ENCODE measurements around the gene ZAP70.

Gene ZAP70

DNA sequence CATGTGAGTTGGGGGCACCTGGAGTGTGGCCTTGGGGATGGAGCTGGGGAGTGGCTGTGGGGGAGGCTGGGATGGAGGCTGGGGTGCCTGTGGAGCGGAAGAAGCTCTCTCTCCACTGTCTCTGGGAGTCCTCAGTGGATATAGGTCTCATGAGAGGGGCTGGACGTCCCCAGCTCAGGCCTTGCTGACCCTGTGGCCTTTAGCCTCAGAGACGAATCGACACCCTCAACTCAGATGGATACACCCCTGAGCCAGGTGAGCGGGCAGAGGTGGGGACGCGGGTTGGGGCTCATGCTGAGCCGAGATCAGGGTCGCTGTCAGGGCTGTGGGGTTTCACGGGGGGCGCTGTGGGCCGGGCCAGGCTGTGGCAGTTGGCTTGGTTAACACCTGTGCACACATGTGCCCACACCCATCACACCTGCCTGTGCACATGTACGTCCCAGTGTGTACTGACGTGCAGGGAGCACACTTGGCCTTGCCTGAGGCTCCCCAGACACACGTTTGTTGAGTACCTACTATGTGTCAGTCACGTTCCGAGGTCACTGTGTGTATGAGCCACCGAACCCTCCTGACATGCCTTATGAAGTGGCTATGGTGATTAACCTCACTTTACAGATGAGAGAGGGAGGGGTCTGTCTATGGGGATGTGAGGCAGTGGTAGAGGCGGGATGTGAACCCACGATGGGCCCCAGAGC, 20.1 kb downstream of the ZAP70 start:
- DNase-seq (ENCODE audit: low read depth in 2 of 2): no peak

DNA sequence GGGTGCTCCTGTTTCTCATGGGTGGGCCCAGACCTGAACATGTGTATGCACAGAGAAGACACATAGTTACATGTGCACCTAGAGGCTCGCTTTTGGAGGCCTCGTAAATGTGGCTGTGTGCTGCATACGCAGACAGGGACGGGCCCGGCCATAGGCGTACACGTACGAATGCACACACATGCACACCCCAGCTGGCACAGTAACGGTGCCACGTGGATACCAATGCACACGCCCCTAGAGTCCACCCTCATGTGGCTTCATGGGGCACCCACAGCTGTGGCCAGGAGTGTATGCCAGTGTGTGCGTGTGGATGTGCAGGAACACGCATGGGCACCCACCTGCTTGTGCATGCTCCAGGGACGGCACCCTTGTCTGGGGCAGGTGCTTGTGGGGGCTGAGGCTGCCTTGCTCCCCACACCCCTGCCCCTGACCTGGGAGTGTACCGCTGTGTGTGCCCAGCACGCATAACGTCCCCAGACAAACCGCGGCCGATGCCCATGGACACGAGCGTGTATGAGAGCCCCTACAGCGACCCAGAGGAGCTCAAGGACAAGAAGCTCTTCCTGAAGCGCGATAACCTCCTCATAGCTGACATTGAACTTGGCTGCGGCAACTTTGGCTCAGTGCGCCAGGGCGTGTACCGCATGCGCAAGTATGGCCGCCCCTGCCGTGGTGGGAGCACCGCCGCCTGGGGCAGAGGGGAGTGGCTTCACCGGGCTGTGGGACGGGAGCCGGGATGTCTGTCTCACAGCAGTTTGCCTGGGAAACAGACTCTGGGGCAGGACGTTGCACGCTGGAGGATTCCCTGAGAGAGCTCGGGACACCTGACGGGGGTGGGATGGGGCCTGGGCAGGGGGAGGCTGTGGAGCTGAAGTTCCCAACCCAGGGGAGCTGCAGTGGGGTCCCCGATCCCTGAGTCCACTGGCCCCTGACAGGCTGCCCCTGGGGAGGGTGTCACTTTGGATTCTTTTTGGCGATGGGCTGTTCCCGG, 21.0 kb downstream of the ZAP70 start:
- DNase-seq (ENCODE audit: low read depth in 2 of 2): no peak

DNA sequence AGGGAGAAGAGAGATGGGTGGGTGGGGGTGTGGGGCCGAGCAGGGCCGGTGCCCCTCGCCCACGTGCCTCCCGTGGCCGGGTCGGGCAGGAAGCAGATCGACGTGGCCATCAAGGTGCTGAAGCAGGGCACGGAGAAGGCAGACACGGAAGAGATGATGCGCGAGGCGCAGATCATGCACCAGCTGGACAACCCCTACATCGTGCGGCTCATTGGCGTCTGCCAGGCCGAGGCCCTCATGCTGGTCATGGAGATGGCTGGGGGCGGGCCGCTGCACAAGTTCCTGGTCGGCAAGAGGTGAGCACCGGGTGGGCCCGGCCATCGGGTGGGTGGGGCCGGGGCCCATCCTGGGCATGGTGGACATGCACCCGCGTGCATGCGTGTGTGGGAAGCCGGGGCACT, 21.8 kb downstream of the ZAP70 start:
- no peak for DNase-seq (ENCODE audit: low read depth in 2 of 2)

DNA sequence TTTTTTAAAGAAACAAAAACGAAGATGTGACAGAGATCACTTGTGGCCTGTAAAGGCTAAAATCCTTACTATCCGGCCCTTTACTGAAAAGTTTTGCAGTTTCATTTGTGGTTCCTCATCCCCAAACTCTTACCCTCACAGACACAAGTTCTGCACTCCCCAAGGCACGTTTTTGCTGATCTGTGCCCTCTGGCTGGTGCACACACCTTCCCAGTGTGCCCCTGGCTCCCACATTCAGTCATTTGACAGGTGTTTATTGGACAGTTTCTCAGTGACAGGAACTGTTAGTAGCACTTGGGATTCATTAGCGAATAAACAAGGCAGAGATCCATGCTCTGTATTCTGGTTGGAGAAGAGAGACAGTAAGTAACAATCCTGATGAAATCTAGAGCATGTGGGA, 22.8 kb downstream of the ZAP70 start:
- no peak for DNase-seq (ENCODE audit: low read depth in 2 of 2)

DNA sequence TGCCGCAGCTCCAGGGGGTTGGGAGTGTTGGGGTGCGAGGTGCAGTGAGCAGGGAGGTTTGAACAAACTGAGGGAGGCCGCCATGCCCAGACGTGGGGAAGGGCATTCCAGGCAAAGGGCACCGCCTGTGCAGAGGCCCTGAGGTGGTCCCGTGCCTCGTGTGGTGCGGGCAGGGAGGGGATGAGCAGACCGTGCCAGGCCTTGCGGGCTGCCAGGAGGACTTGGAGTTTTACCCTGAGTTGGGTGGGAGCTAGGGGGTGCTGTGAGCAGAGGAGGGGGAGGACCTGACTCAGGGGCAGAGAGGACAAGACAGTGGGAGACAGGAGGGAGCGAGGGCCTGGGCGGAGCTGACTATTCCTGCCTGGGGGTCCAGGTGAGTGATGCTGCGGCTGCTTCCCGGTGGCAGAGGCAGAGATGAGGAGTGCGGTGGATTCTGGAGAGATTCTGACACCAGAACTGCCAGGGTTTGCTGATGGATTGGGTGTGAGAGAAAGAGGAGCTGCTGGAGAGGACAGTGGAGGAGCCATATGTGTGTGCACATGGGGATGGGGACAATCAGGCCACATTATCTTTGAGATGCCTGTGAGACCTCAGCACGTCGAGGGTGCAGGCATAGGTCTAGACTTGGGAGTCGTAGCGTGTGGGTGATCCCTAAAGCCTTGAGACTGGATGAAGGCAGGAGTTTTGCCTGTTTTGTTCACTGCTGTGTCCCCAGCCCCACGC, 23.4 kb downstream of the ZAP70 start:
- DNase-seq (ENCODE audit: low read depth in 2 of 2): no peak

DNA sequence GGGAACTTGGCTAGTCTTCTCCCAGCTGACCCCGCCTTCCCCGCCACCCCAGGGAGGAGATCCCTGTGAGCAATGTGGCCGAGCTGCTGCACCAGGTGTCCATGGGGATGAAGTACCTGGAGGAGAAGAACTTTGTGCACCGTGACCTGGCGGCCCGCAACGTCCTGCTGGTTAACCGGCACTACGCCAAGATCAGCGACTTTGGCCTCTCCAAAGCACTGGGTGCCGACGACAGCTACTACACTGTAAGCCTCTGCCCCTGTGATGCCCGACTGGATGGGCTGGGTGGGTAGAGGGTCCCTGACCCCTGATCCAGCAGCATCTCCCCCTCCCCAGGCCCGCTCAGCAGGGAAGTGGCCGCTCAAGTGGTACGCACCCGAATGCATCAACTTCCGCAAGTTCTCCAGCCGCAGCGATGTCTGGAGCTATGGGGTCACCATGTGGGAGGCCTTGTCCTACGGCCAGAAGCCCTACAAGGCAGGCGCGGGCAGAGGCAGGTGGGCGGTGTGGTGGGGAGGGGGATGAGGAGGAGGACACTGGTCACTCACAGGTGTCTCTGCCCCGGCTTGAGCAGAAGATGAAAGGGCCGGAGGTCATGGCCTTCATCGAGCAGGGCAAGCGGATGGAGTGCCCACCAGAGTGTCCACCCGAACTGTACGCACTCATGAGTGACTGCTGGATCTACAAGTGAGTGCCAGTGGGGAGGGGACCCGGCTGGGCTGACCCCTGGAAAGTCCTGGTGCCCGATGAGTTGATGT, 24.2 kb downstream of the ZAP70 start:
- no peak for DNase-seq (ENCODE audit: low read depth in 2 of 2)

DNA sequence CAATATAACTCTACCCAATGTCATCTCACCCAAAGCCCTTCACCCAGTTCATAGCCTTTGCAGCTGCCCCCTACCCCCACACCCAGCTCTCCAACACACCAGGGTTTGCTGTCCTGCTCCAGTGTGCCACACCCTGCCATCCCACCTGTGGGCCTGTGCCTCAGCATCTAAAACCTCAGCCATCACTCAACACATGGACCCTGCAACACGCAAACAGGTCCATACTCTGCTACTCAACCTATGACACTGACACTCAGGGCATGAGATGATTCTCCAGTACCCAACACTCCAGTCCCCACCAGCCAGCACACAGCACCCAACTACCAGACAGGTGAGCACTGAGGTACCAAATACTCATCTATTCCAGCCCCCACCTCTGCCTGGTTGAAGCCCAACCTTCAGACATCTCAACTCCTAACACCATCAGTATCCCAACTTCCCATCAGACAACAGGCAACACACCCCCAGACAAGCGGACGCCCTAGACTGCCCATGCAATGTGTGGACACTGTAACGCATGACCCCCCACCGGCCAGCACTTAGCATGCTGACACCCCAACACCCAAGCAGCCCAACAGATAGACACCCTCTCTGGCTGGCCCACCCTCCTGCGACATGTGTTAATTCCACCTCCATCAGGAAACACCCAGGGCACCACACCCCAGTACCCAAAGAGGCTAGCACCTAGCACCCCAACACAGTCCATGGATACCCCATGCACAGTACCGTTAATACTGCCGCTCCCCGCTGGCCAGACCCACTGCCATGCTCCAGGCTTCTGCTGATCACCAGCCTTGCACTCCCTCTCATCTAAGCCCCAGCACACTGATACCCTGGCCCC, 25.0 kb downstream of the ZAP70 start:
- no peak for DNase-seq (ENCODE audit: low read depth in 2 of 2)

DNA sequence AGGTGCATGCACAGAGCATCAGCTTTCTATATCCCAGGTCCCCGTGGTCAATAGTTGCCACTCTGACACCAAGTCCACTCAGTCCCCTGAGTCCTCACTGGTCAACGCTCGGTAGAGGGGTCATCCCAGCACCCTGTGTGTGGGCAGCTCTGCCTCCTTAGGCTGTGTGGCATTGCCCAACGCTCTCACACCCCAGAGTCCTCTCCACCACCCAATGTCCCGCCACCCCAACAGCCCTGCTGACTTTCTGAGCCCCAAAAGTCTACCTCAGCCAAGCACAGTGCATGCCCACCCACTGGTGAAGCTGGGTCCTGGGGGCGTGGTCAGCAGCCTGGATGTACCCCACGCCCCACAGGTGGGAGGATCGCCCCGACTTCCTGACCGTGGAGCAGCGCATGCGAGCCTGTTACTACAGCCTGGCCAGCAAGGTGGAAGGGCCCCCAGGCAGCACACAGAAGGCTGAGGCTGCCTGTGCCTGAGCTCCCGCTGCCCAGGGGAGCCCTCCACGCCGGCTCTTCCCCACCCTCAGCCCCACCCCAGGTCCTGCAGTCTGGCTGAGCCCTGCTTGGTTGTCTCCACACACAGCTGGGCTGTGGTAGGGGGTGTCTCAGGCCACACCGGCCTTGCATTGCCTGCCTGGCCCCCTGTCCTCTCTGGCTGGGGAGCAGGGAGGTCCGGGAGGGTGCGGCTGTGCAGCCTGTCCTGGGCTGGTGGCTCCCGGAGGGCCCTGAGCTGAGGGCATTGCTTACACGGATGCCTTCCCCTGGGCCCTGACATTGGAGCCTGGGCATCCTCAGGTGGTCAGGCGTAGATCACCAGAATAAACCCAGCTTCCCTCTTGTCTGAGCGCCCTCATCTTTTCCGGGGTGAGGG, 25.9 kb downstream of the ZAP70 start:
- no peak for DNase-seq (ENCODE audit: low read depth in 2 of 2)

DNA sequence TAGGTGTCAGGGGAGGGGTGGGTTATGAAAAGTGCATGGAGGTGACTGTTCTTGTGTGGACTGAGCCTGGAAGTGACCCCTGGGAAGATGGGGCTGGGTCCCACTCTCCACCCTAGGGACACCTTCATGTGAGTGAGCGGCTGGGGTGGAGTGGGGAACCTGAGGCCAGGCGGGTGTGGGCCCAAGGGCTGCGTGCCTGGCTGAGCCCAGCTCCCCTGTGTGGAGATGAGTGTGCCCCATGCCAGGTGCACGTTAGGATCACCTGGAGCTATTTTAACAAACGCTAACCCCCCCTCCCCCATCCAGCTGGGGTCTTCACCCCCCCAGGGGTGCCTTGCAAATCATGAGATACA, 26.5 kb downstream of the ZAP70 start:
- DNase-seq (ENCODE audit: low read depth in 2 of 2): no peak

DNA sequence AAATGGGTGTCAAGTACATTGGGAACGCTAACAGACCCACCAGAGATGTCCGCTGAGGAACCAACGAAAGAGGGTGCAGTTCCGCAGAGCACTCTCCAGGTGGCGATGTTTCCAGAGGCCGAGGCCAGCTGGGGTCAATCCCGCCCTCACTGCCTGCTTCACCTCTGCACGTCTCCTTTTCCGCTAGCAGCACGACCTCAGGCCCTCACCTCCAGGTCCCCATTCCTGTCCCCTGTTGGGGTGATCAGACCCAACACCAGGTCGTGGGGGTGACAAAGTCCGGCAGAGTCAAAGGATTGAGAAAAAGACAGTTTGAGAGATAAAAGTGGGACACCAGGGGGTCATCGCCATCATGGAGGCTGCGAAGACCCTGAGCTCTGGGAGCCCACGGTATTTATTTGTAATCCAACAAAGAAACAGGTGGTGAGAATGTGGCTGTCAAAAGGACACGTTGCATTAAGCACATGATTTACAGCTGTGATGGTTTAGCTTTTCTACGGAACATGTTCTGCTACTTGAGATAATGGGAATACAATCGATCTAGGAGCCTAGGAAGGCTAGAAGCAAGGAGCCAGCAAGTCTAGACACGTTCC, 27.3 kb downstream of the ZAP70 start:
- no peak for DNase-seq (ENCODE audit: low read depth in 2 of 2)

DNA sequence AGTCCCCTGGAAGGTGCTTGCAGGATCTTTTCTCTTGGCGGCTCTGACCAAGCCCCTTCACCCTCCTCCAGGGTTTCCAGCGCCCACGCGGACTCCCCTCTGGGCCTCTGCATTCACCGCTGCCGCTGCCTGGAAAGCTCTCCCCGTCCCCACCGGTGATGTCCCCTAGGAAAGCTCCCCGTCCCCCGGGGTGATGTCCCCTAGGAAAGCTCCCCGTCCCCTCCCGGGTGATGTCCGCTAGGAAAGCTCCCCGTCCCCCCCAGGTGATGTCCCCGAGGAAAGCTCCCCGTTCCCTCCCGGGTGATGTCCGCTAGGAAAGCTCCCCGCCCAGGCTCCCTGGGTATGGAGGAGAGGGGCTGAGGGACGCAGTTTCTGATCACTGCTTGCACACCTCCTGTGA, 27.9 kb downstream of the ZAP70 start:
- DNase-seq (ENCODE audit: low read depth in 2 of 2): no peak

DNA sequence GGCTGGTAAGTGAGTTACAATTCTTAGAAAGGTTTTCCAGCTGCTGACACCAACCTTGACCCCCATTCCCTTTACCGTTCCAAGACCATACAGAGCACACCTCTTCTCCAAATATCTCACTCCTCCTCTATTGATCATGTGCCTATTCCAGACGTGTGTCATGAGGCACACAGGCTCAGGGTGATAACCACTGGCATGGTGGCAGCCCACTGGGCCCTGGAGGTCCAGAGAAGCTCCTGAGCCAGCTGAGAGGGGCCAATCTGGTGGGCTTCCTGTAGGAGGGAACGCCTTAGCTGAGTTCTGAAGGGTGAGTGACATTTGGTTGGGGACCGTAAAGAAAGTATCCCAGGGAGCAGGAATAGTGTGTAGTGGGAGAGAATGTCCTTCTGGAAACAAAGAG, 28.3 kb downstream of the ZAP70 start:
- DNase-seq (ENCODE audit: low read depth in 2 of 2): no peak

DNA sequence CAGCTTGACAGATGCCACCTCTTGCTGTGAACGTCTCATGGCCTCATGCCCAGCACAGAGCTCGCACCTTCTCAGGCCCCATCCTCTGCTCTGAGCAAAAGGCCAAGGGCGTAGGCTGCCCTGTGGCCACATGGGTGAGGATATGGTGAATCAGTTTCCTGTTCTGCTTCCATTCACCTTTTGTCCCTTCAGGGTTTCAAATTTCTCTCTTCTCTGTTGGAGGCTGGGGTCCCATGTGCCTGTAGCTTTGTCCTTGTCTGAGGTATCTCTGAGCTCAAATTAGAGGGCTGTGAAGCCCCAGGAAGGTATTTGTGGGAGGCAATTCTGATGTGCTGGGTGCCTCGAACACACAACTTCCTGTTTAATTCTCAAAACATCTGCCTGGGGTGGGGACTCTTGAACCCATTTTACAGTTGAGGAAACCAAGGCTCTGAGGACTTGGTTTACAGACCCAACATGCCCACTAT, 29.0 kb downstream of the ZAP70 start:
- DNase-seq (ENCODE audit: low read depth in 2 of 2): no peak

DNA sequence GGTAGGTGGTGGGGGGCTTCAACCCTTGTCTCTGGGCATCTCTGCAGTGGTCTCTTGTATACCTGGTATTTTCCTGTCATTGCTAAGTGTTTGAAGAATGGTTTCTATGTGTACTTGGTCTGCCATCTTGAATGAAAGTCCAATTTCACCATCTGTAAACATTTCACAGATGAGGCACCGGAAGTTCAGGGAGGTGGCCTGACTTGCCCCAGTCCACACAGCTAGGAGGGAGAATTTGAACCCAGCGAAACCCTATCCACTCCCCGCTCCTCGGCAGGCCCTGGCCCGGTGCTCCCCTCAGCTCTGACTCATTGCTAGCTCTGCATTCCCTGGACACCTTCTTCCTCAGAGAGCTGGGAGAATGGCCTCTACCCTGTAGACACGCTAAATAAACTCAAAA, 30.5 kb downstream of the ZAP70 start:
- DNase-seq (ENCODE audit: low read depth in 2 of 2): no peak

DNA sequence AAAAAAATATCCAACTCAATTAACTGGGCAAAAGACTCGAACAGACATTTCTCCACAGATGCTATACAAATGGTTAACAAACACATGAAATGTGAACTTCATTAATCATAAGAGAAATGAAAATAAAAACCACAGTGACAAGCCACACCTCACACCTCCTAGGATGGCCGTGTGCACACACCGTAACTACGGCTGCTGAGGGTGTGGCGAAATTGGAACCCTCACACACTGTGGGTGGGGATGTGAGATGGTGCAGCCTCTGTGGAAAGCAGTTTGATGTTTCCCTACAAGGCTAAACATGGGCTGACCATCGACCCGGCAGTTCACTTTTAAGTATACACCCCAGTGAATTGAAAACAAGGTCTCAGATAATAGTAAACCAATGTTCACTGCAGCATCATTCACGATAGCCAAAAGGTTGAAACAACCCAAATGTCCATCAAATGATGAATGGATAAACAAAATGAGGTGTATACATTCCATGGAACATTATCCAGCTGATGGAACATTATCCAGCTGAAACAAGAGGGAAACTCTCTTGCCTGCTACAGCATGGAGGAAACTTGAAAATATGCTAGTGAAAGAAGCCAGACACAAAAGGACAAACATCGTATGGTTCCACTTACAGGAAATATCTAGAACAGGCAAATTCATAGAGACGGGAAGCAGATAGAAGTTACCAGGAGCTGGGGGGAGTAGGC, 32.2 kb downstream of the ZAP70 start:
- DNase-seq (ENCODE audit: low read depth in 2 of 2): peak in 1 of 2 donors; percentile 33

DNA sequence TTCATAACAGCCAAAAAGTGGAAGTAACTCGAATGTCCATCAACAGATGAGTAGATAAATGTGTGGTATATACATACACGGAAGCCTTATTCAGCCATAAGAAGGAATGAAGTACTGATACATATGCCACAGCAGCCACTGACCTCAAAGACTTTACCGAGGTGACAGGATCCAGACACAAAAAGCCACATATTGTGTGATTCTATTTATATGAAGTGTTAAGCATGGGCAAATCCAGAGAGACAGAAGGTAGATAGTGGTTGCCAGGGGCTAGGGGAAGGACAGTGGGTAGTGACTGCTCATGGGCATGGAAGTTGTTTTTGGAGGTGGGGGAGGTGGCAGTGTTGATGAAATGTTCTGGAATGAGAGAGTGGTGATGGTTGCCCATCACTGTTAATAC, 33.9 kb downstream of the ZAP70 start:
- no peak for DNase-seq (ENCODE audit: low read depth in 2 of 2)

DNA sequence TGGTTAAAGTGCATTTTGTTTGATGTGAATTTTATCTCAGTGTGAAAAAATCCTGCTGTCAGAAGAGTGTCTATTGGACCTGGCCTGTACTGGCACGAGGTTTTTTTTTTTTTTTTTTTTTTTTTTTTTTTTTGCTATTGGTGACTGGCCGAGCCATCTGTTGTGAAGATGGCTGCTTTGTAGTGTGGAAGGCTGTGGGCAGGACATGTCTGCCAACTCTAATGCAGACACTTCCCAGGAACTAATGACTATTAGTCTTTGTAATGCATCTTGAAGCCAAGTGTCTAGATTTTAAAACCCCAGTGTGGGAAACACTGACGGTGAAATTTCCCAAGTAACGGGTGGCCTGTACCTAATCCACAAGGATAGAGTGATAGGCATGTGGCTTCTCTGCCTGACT, 34.3 kb downstream of the ZAP70 start:
- DNase-seq (ENCODE audit: low read depth in 2 of 2): no peak

DNA sequence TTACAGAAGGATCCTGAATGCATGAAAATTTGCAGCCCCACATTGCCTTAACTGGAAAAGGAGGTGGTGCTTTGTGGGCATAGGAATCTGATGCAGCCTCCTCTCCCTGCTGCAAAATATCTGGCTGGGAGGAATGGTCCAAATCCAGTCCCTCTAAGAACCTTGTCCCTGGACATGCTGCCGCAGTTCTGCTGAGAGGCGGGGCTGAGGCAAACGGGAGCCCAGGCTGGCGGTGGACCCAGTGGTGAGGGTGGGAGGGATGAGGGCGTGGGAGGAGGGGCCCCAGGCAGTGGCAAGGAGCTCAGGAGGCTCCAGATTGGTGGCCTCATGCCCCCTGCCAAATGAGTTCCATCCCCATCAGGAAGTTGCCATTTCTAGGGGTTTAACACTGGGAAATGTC, 36.2 kb downstream of the ZAP70 start:
- DNase-seq (ENCODE audit: low read depth in 2 of 2): no peak

DNA sequence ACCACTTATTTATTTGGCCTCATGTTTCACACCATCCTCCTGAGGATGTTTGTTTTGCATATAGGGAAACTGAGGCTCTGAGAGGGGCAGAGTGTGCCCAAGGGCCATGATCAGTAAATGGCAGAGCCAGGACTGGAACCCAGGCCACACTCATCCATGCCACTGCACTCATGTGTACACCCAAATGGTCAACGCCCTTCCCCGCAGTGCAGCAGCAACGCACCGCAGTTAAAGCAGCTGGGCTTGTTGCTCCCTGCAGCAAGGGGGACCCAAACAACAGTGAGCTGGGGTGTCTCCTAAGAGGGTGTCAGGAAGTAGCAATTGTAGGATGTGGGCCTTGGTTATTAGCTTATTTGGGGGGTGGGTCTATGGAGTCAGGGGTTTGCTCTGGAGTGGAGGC, 36.6 kb downstream of the ZAP70 start:
- no peak for DNase-seq (ENCODE audit: low read depth in 2 of 2)
